ENCODE data around the gene AKAP13. TPM values are rescaled to one million over a fixed set of nuclear protein-coding genes. Genes with fewer than 3 reads are reported as not detected.

AKAP13 gene
- total RNA-seq, 1 donor from 2014 or later, result 450 TPM

DNA sequence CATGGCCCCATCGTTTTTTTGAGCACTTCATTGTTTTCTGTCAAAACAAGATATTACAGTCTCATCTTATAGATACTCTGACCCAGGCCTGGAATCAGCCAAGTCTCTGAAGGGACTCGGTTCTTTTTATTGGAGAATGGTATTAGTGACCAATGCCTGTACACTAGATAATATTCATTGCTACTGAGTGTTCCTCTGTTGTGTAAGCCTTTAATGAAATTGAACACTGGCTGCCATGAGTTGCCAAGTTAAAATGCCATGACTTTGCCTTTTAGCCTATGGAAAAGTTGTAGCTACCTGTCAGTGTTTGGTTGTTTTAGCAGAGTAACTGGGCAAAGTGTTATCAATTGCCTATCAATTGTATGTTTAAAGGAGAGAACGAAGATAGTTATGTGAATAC, 134.0 kb downstream of the AKAP13 start:
- no peaks in the 10 kb centered on the region for H3K4me1 ChIP-seq
- H3K27ac ChIP-seq, result no peak overlapping the region
- H3K9me3 ChIP-seq, result no peaks in the 10 kb centered on the region
- DNase-seq, result no peak
- TF ChIP-seq, protein P1, sequence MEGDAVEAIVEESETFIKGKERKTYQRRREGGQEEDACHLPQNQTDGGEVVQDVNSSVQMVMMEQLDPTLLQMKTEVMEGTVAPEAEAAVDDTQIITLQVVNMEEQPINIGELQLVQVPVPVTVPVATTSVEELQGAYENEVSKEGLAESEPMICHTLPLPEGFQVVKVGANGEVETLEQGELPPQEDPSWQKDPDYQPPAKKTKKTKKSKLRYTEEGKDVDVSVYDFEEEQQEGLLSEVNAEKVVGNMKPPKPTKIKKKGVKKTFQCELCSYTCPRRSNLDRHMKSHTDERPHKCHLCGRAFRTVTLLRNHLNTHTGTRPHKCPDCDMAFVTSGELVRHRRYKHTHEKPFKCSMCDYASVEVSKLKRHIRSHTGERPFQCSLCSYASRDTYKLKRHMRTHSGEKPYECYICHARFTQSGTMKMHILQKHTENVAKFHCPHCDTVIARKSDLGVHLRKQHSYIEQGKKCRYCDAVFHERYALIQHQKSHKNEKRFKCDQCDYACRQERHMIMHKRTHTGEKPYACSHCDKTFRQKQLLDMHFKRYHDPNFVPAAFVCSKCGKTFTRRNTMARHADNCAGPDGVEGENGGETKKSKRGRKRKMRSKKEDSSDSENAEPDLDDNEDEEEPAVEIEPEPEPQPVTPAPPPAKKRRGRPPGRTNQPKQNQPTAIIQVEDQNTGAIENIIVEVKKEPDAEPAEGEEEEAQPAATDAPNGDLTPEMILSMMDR (IDR thresholded peaks at IDR 0.05), result no peak
- no peaks in the 10 kb centered on the region for H3K36me3 ChIP-seq
- intact Hi-C loops (cut with DNase I), result no loop called here
- H3K27me3 ChIP-seq, result no peaks in the 10 kb centered on the region
- ATAC-seq, result no peak
- no peak overlapping the region for H3K4me3 ChIP-seq

DNA sequence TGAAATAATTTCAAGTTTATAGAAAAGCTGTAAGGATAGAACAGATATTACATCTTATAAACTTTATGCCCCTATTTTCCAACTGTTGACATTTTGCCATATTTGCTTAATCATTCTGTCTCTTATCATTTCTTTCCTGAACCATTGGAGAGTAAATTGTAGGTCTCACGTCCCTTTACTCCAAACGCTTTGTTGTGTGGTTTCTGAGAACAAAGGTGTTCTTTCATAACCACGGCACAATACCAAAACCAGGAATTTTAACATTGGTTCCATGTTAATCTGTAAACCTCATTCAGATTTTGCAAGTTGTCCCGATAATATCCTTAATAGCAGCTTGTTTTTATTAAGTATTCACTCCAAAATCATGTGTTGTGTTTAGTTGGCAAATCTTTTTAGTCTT, 134.8 kb downstream of the AKAP13 start:
- H3K36me3 ChIP-seq, result no peaks in the 10 kb centered on the region
- H3K9me3 ChIP-seq, result no peaks in the 10 kb centered on the region
- intact Hi-C loops (cut with DNase I), result no loop called here
- no peak for DNase-seq
- no peak overlapping the region for H3K4me3 ChIP-seq
- no peak overlapping the region for H3K27ac ChIP-seq
- H3K27me3 ChIP-seq, result no peaks in the 10 kb centered on the region
- ATAC-seq, result no peak
- TF ChIP-seq, protein P1 (IDR thresholded peaks at IDR 0.05), result no peak
- H3K4me1 ChIP-seq, result no peaks in the 10 kb centered on the region

DNA sequence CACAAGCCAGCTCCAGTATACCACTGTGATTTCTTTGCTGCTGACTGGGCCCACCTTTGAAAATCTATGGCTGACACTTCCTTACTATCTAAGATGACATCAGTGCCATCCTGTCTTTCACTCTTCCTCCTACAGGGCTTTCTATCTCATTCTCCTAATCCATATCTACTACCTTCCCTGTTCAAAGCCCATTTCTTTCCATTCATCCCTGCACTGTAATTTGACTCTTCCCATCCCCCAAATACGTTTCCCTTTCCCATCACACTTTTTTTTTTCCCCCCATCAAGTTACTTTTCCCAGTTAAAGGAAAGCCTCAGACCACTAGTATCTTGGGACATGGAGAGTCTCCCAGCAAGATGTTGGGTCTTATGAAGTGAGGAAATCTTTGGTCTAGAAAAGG, 136.7 kb downstream of the AKAP13 start:
- Histone ChIP-seq H3K36me3 (no peaks in the 10 kb centered on the region), H3K27ac (no peak overlapping the region), H3K9me3 (no peaks in the 10 kb centered on the region), H3K27me3 (no peaks in the 10 kb centered on the region), H3K4me1 (no peaks in the 10 kb centered on the region), H3K4me3 (no peak overlapping the region)
- intact Hi-C loops (cut with DNase I), result no loop called here
- ATAC-seq (no peak), DNase-seq (no peak)
- TF ChIP-seq, protein P1 (IDR thresholded peaks at IDR 0.05), result no peak

DNA sequence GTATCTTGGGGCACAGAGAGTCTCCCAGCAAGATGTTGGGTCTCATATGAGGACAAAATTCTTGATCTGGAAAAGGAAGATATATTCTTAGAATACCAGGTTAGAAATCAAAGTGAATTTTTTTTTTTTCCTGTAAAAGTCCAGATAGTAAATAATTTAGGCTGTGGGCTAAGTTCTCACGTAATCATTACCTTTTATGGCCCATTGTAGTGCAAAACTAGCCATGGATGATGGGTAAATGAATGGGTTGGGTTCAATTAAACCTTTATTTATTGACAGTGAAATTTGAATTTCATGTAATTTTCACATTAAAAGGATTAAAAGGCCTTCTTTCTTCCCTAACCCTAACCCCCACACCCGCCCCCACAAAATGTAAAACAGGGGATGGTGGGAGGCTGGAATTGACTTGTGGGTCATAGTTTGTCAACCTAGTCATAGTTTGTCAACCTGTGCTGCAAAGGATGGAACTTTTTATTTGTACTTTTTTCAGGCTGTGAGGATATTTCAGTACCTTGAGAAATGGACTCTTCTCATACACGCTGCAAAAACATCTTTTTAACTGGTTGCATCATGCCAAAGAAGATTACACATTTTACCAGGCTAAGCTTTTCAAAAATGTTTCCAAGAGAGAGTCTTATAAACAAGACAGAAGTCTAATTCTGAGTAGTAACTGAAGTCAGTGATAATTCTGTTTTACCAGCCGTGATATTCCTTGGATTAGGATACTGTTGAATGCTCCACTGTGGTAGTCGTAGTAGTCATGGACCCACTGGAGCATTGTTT, 138.8 kb downstream of the AKAP13 start:
- Histone ChIP-seq H3K36me3 (no peaks in the 10 kb centered on the region), H3K4me1 (no peaks in the 10 kb centered on the region), H3K9me3 (no peaks in the 10 kb centered on the region), H3K4me3 (no peak overlapping the region), H3K27ac (no peak overlapping the region), H3K27me3 (no peaks in the 10 kb centered on the region)
- intact Hi-C loops (cut with DNase I), result no loop called here
- TF ChIP-seq, protein P1 (IDR thresholded peaks at IDR 0.05), result no peak
- ATAC-seq (no peak), DNase-seq (no peak)

DNA sequence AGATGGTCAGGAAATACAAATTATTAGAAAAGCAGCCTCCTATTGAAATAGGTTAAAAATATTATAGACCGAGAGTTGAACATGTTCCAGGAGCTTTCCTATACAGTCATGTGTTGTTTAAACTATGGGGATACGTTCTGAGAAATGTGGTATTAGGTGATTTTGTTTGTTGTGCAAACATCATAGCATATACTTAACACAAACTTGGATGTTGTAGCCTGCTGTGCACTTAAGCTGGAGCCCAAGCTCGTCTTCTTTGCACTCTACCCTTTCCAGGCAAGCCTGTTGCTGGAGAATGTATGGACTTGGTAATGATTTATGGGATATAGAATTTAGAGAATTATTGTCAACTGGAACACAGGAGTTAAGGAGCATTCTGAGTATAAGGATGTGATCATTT, 140.2 kb downstream of the AKAP13 start:
- intact Hi-C loops (cut with DNase I), result no loop called here

More for the DNA sequence above, 140.2 kb downstream of the AKAP13 start:
- DNase-seq (no peak), ATAC-seq (no peak)
- no peak overlapping the region for H3K27ac ChIP-seq
- H3K4me3 ChIP-seq, result no peak overlapping the region
- no peaks in the 10 kb centered on the region for H3K27me3 ChIP-seq
- H3K9me3 ChIP-seq, result no peaks in the 10 kb centered on the region
- H3K4me1 ChIP-seq, result peaks cover 4% of the 10 kb centered on the region
- TF ChIP-seq, protein P1 (IDR thresholded peaks at IDR 0.05), result no peak
- no peaks in the 10 kb centered on the region for H3K36me3 ChIP-seq
